T-helper 1 cell treated with Interleukin-12 subunit alpha and Interleukin-12 subunit beta and Interleukin-4 antibody, amounts not matched to agents 30 ng/mL and 1 ng/mL, for 36 hours (primary cell): ENCODE measurements around the gene PSMA4. TPM values are rescaled to one million over a fixed set of nuclear protein-coding genes. Genes with fewer than 3 reads are reported as not detected.
"Not testable (repeated sequence)": the region's sequence is repeated elsewhere in the genome, so short reads cannot be mapped to it uniquely, and the experiment has no call there.

Experiments
- intact Hi-C: fragments of 100-400 bp; cut with micrococcal nuclease; formaldehyde crosslinking; loops from one replicate; pipeline ENCODE4 v1.15.1; 2024
- total RNA-seq: library from RNA; stranded (reverse); gene quantifications from 2 replicates; pipeline ENCODE4 v1.2.3, GENCODE V29; 2022

PSMA4 gene
- total RNA-seq = 288 and 289 TPM in 2 replicates

DNA sequence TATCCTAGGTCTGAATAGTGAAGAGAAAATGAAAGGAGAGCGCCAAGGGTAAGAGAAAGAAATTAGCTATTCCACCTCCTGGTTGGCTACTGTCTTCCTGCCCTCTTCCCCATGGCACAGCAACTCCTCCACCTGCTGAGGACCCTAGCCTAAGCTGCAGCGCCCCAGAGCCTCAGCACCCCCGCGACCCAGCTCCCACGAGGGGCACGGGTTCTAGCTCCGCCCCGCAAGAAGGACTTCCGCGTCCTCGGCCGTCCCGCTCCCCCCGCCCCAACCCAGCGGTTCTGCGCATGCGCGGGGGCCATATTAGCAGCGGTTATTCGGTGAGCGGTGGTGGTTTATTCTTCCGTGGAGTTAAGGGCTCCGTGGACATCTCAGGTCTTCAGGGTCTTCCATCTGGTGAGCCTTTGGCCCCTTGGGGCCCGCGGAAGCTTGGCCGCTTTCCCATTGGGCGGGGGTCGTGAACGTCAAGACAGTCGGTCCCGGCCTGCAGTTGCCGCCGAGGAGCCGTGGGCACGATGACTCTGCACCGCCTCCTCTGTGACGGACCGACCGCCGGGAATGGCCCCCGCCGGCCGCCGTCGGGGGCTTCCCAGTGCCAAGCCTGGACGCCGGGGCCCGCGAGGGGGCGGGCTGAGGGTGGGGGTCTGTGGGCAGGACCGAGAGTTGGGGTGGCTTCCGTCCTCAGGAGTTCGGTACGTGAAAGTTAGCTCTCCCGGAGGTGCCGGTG is at the start of gene PSMA4:
Gene PSMA4 (plus strand): TSS at position 304 of the 730 bp plus-strand sequence. CDS start 1,484 bp downstream, outside the sequence.
- intact Hi-C loops = loop anchor here (1.0 to 10.0 kb wide), 8 partner anchors 25 to 1612 kb away; partner anchors contain the start of genes CHRNA5, FAH, HYKK and IDH3A

DNA sequence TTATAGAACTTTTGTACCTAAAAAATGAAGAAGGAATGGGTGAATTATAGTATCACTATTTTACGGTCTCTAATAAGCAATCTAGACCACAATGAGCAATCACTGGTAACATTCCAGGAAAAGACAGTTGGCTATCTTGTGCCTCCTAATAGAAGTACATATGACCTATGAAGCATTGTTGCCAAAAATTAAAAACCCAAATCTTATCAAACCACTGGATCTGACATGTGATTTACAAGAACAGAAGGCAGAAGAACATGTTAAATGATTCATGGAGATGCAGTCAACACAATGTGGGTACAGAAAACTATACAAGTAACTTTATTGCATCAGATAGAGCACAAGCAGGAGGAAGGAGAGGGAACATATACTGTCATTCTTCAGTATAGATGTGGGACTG is 47.4 kb upstream of the PSMA4 start:
- intact Hi-C loops = no loop called here

DNA sequence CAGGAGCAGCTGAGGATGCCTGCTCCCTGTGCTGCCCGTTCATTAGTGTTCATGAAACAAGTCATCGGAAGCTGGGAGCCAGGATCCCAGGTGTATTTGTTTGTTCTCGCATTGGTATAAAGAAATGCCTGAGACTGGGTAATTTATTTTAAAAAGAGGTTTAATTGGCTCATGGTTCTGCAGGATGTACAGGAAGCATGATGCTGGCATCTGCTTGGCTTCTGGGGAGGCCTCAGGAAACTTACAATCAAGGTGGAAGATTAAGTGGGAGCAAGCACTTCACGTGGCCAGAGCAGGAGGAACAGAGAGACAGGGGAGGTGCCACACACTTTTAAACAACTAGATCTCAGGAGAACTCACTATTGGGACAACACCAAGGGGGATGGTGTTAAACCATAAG is 38.4 kb upstream of the PSMA4 start:
- intact Hi-C loops = no loop called here

GRCh38 chr15:78502641-78503040 is 37.6 kb upstream of the PSMA4 start:
- intact Hi-C loops = no loop called here

DNA sequence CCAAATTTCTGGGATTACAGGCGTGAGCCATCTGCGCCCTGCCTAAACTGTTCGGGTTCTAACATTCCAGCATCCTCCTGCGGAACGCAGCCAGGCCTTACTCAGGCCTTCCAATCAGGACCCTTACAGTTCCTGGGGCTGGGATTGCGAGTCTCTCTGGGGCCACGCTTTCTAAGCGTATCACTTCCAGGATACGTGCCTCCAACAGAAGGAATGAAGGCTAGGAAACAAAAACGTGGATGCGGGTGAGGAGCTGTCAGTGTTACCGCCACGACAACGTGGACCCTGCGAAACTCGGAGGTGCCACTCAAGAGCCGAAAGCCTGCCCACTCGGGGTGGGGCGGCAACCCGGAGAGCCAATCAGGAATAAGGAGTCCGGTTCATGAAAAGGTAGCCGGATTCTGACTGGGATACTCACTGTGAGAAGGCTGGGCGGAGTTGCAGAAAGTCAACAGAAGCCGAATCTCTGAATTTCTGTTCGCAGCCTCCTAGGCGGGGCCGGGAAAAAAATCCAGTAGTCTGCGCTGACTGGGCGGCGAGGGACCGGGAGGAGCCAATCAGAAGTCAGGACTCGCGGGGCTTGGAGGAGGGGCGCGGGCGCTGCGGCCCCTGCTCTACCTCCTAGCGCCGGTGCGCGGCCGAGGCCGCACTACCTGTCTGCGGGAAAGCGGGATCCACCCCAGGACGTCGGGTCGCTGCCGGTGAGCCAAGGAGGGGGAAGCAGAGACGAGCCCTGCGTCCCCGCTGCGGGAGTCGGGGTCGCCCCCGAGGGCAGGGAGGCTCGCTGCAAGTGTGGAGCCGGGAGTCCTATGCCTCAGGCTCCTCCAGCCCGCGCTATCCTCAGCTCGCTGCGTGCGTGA is 33.0 kb upstream of the PSMA4 start, which contains the start of gene HYKK:
Gene HYKK (plus strand): TSS at position 607 of the 860 bp plus-strand sequence. CDS start 5,512 bp downstream, outside the sequence.
- intact Hi-C loops = loop anchor here (1.0 to 2.0 kb wide), 4 partner anchors 33 to 208 kb away; partner anchors contain the start of genes CHRNA5, IREB2, PSMA4 and SKIC8

DNA sequence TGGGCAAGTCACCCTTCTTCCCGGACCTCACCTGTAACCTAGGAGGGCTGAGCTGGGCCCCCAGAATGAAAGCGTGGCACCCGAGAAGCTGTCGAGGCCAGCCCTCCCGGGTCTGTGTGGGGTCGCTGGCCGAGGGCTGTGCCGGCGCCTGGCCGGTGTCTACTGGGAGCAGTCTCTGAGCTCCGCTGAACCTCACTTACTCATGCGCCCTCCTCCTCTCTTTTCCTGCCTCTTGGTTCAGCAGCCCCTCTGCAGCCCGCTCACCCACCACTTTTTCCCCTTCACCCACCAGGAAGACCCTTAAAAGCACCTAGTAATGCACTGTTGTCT is 32.4 kb upstream of the PSMA4 start:
- intact Hi-C loops = loop anchor here (1.0 to 2.0 kb wide), 5 partner anchors 33 to 208 kb away; partner anchors contain the start of genes CHRNA5, IREB2, PSMA4 and SKIC8

DNA sequence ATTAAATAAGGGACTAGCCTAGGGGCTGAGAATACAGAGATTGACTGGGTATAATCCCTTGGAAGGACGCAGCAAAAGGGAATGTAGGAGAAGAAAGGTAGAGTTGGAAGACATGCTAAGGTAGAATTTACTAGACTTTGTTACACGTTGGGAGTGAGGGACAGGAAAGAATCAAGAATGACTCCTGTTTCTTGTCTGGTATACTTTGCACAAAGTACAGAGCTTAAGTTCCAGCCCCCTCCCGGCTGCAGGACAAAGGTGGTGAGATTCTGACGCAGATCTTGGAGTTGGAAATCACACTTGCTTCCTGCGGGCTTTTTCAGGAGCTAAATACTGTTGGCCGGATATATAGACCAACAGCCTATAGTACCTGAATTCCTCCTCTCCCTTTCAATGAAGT is 32.0 kb upstream of the PSMA4 start:
- intact Hi-C loops = loop anchor here (1.0 kb wide), 1 partner anchor 201 kb away; no protein-coding TSS in a partner anchor

DNA sequence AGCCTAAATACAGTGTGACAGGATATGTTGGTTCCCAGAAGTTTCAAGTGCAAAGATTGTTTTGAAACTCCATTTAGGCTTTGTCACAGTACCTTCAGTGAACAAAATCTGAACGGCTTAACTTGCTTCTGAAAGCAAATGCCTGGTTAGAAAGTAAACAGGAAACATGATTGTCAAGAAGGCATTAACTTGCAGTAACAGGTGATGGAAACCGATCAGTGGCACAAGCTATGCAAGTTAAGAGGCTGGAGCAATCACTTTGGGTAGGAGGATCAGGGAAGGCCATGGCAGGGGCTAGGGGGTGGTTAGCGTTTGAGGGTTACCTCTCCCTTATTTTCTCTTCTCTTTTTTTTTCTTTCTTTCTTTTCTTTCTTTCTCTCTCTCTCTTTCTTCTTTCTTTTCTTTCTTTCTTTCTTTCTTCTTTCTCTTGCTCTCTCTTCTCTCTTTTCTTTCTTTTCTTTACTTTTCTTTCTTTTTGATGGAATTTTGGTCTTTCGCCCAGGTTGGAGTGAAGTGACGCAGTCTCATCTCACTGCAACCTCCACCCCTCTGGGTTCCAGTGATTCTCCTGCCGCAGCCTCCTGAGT is 30.4 kb upstream of the PSMA4 start:
- intact Hi-C loops = no loop called here

- intact Hi-C loops = not testable (repeated sequence)
Observed at GRCh38 chr15:78520035-78520434, 20.2 kb upstream of the PSMA4 start.

DNA sequence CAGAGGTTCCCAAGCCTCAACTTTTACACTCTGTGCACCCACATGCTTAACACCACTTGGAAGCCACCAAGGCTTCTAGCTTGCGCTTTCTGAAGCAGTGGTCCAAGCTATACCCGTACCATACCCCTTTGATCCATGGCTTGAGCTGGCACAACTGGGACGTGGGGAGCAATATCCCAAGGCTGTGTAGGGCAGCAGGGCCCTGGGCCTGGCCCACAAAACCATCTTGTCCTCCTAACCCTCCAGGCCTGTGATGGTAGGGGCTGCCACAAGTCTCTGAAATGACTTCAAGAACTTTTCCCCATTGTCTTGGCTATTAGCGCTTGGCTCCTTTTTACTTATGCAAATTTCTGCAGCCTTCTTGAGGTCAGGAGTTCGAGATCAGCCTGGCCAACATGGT is 16.0 kb upstream of the PSMA4 start:
- intact Hi-C loops = no loop called here

DNA sequence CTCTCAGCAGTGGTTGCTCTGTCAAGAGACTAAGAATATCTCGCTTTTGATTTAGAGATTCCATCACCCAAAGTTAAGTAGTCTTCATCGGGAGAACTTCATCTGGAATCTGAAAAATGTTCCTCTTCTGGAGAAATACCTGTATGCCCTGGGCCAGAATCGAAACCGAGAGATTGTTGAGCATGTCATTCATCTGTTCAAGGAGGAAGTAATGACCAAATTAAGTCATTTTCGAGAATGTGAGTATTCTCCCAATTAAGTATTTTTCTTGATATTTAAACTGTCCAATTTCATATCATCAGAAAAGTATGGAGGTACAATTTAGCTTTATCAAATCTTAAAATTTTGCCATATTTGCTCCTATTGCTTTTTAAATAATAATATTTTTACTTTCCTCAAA is 12.9 kb upstream of the PSMA4 start:
- intact Hi-C loops = no loop called here

- intact Hi-C loops = no loop called here
Observed at GRCh38 chr15:78533331-78533730, 6.9 kb upstream of the PSMA4 start.

- intact Hi-C loops = no loop called here
Observed at GRCh38 chr15:78536134-78536533, 4.1 kb upstream of the PSMA4 start.

DNA sequence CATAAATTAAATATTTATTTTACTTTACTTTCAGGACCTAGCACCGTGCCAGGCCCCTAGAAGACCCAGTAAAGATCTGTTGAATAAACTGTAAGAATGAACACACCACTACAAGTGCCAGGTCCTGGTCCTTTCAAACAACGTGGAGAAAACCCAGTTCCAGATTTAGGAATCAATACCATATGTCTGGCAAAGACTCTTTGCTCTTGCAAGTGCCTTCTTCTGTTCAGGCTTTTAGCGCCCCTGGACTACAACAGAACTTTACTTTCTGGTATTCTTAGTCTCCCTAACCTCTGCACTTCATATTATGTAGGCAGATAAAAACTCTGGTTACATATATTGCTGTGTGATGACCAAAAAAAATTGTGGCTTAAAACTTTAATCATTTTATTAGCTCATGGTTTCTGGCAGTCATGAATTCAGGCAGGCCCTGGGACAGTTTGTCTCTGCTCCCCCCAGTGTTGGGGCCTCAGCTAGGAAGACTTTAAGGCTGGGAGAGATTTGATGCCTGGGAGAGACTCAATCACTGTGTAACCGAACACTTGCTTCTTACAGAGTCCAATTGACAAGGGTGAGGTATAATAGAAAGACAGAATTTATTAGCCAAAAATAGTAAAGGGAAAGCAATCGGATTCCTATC is 2.9 kb upstream of the PSMA4 start:
- intact Hi-C loops = no loop called here

GRCh38 chr15:78538358-78538757 is 1.9 kb upstream of the PSMA4 start:
- intact Hi-C loops = no loop called here

DNA sequence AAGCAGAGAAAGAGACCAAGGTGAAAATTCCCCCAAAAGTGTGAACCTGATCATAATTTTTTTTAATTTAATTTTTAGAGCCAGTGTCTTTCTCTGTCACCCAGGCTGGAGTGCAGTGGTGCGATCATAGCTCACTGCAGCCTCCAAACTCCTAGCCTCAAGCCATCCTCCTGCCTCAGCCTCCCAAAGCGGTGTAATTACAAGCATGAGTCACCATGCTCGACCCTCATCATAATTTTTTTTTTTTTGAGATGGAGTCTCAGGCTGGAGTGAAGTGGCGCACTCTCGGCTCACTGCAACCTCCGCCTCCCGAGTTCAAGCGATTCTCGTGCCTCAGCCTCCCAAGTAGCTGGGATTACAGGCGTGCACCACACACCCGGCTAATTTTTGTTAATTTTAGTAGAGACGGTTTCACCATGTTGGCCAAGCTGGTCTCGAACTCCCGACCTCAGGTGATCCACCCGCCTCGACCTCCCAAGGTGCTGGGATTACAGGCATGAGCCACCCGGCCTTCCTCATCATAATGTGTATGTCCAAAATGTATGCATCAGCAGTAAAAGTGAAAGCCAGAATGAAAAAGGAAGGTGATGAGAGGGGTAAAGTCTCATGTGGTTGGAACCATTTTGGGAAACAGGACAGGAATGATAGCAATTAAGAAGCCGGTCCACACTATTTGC is 642 bp upstream of the PSMA4 start:
- intact Hi-C loops = loop anchor here (1.0 to 10.0 kb wide), 8 partner anchors 26 to 1613 kb away; partner anchors contain the start of genes CHRNA5, FAH, HYKK and IDH3A

- intact Hi-C loops = loop anchor here (1.0 to 10.0 kb wide), 9 partner anchors 24 to 1612 kb away; partner anchors contain the start of genes CHRNA5, FAH, HYKK and IDH3A
Observed at GRCh38 chr15:78540871-78541743, 863 bp downstream of the PSMA4 start.

DNA sequence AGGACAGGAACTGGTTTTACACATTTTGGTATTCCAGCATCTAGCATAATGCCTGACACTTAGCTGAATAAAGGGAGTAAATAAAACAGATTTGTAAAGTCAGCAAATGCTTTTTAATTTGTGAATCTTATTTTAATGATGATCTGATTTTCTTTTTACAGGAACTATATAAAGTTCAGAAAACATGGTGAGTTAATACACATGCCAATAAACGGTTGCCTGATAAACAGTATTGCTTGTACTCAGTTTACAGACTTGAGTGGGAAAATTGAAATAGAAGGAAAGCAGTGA is 1.4 kb downstream of the PSMA4 start:
- intact Hi-C loops = loop anchor here (1.0 to 10.0 kb wide), 5 partner anchors 242 to 1611 kb away; partner anchors contain the start of genes FAH, IDH3A, MORF4L1 and SKIC8

DNA sequence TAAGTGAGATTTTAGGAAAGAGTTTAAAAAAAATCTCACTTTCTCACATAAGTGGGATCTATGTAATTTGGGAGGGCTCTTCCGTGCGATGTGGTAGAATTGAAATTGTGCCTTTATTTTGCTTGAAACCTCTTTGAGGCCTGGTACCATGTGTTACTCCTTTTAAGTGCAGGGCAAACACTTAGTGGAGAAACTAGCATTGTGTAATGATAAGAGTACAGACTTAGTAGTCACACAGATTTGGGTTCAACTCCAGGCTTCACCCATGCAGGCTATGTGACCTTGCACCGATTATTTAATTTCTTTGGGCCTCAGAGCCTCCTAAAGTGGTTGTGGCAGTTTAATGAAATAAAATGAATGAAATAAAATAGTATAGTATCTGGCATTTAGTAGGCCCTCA is 2.4 kb downstream of the PSMA4 start:
- intact Hi-C loops = loop anchor here (10.0 kb wide), 1 partner anchor 488 kb away; no protein-coding TSS in a partner anchor
